ENCODE data around the gene C18orf63. TPM values are rescaled to one million over a fixed set of nuclear protein-coding genes. Genes with fewer than 3 reads are reported as not detected.

The C18orf63 gene
- total and polyA plus RNA-seq, 2 of the 4 experiments (the other 2 are of a cell fraction), result not detected

DNA sequence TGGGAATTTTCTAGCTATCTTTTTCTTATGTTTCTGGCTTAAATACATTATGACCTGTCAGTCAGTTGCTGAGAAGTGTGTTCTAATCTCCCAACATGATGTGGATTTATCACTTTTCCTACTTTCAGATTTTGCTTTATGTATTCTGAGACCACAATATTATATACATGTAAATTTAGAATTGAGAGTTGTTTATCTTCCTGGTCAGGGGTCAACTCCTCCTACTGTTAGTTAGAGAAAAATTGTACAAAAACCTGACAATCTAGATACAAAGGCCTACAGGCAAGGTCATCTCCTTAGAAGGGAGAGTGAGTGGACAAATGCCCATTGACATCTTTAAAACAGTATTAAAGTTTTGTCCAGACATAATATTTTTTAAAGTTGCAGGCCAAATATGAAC lies 30.6 kb downstream of the C18orf63 start:
- ATAC-seq (ENCODE audit: low read depth), result no peak

More for the DNA sequence above, 30.6 kb downstream of the C18orf63 start:
- no peak overlapping the region for H2BK120ac ChIP-seq (ENCODE audit: low read depth, low read length)
- H3K27me3 ChIP-seq (ENCODE audit: control insufficient read depth, insufficient read depth, low read length), result 0 out of 2 replicates have a peak, but pooled peaks cover 1% of the 10 kb centered on the region
- BruUV-seq (replicated peaks), result no TSS peak
- no peak overlapping the region for H4K5ac ChIP-seq (ENCODE audit: low read depth, low read length)
- ChIA-PET CTCF (no interaction called here), POLR2A (ENCODE audit: unreplicated experiment) (no interaction called here)
- no peak overlapping the region for H2BK20ac ChIP-seq (ENCODE audit: low read depth, low read length)
- no peak overlapping the region for H2BK15ac ChIP-seq (ENCODE audit: low read depth, low read length)
- dilution Hi-C loops (cut with HindIII; ENCODE audit: low sequenced_read_pairs, unreplicated experiment) (no loop called here), in situ Hi-C loops (cut with MboI; ENCODE audit: low sequenced_read_pairs) (loop anchor here (10.0 kb wide), 1 partner anchor 1571 kb away; no protein-coding TSS in a partner anchor), intact Hi-C loops (cut with micrococcal nuclease) (loop anchor here (10.0 kb wide), 2 partner anchors 301 to 661 kb away; no protein-coding TSS in a partner anchor)
- H3K4me1 ChIP-seq (ENCODE audit: control insufficient read depth, insufficient read depth, low read length), result peaks cover 1% of the 10 kb centered on the region
- H2AFZ ChIP-seq (replicated peaks; ENCODE audit: low read length, poor library complexity), result no peak overlapping the region
- H3K4me2 ChIP-seq (ENCODE audit: low read depth, low read length), result no peak overlapping the region
- no peak overlapping the region for H3K4me3 ChIP-seq (ENCODE audit: insufficient read depth, low read depth, low read length)
- H3K36me3 ChIP-seq (ENCODE audit: control insufficient read depth, insufficient read depth, low read length), result no peaks in the 10 kb centered on the region
- H3K14ac ChIP-seq (replicated peaks; ENCODE audit: low read depth, low read length), result no peak overlapping the region
- H2BK5ac ChIP-seq (ENCODE audit: low read depth, low read length, poor library complexity, severe bottlenecking), result no peak overlapping the region
- no peak overlapping the region for H2AK9ac ChIP-seq (replicated peaks; ENCODE audit: low read depth, low read length, poor library complexity)
- H3K4ac ChIP-seq (ENCODE audit: low read depth, low read length), result no peak overlapping the region
- no peak overlapping the region for H3K27ac ChIP-seq (ENCODE audit: insufficient read depth, low read length)
- H3K56ac ChIP-seq (ENCODE audit: extremely low read depth, insufficient read depth, low read length), result no peak overlapping the region
- H3K23ac ChIP-seq (ENCODE audit: low read depth, low read length), result no peak overlapping the region
- H4K8ac ChIP-seq (ENCODE audit: low read depth in 2 of 2, low read length in 2 of 2), result no peak overlapping the region
- H2AK5ac ChIP-seq (ENCODE audit: low read depth, low read length), result no peak overlapping the region
- H3K18ac ChIP-seq (ENCODE audit: low read depth, low read length), result no peak overlapping the region
- H4K91ac ChIP-seq (ENCODE audit: insufficient read depth, low read depth, low read length), result no peak overlapping the region
- H3K9ac ChIP-seq (ENCODE audit: low read depth, low read length), result no peak overlapping the region
- H3K9me3 ChIP-seq (ENCODE audit: control insufficient read depth, insufficient read depth, low read length), result no peaks in the 10 kb centered on the region
- H3K79me1 ChIP-seq (ENCODE audit: low read depth in 1 of 2, low read length in 2 of 2), result no peaks in the 10 kb centered on the region
- DNase-seq, result no peak
- TF ChIP-seq POLR2A (IDR thresholded peaks at IDR 0.05; ENCODE audit: low read depth, low read length), result no peak
- no peak for TF ChIP-seq CHD1 (IDR thresholded peaks at IDR 0.05; ENCODE audit: low read depth, low read length)
- TF ChIP-seq, protein P1, sequence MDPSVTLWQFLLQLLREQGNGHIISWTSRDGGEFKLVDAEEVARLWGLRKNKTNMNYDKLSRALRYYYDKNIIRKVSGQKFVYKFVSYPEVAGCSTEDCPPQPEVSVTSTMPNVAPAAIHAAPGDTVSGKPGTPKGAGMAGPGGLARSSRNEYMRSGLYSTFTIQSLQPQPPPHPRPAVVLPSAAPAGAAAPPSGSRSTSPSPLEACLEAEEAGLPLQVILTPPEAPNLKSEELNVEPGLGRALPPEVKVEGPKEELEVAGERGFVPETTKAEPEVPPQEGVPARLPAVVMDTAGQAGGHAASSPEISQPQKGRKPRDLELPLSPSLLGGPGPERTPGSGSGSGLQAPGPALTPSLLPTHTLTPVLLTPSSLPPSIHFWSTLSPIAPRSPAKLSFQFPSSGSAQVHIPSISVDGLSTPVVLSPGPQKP (IDR thresholded peaks at IDR 0.05; ENCODE audit: borderline replicate concordance, low read depth, low read length), result no peak
- TF ChIP-seq RAD21 (IDR thresholded peaks at IDR 0.05; ENCODE audit: low read length), result no peak
- no peak for TF ChIP-seq NFE2L2 (IDR thresholded peaks at IDR 0.05; ENCODE audit: low read depth, low read length)
- TF ChIP-seq, protein P2, sequence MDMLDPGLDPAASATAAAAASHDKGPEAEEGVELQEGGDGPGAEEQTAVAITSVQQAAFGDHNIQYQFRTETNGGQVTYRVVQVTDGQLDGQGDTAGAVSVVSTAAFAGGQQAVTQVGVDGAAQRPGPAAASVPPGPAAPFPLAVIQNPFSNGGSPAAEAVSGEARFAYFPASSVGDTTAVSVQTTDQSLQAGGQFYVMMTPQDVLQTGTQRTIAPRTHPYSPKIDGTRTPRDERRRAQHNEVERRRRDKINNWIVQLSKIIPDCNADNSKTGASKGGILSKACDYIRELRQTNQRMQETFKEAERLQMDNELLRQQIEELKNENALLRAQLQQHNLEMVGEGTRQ (IDR thresholded peaks at IDR 0.05; ENCODE audit: low read depth, low read length), result no peak
- no peak for TF ChIP-seq FOS (IDR thresholded peaks at IDR 0.05; ENCODE audit: low read depth, low read length)
- no peak for TF ChIP-seq RCOR1 (IDR thresholded peaks at IDR 0.05; ENCODE audit: insufficient replicate concordance, low read length)
- TF ChIP-seq MXI1 (IDR thresholded peaks at IDR 0.05; ENCODE audit: borderline replicate concordance, low read depth, low read length), result no peak
- no peak for TF ChIP-seq SMC3 (IDR thresholded peaks at IDR 0.05; ENCODE audit: low read depth, low read length)
- TF ChIP-seq CEBPB (IDR thresholded peaks at IDR 0.05; ENCODE audit: low read depth, low read length), result no peak
- TF ChIP-seq MAZ (IDR thresholded peaks at IDR 0.05; ENCODE audit: borderline replicate concordance, low read depth, low read length), result no peak
- TF ChIP-seq, protein P3, sequence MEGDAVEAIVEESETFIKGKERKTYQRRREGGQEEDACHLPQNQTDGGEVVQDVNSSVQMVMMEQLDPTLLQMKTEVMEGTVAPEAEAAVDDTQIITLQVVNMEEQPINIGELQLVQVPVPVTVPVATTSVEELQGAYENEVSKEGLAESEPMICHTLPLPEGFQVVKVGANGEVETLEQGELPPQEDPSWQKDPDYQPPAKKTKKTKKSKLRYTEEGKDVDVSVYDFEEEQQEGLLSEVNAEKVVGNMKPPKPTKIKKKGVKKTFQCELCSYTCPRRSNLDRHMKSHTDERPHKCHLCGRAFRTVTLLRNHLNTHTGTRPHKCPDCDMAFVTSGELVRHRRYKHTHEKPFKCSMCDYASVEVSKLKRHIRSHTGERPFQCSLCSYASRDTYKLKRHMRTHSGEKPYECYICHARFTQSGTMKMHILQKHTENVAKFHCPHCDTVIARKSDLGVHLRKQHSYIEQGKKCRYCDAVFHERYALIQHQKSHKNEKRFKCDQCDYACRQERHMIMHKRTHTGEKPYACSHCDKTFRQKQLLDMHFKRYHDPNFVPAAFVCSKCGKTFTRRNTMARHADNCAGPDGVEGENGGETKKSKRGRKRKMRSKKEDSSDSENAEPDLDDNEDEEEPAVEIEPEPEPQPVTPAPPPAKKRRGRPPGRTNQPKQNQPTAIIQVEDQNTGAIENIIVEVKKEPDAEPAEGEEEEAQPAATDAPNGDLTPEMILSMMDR (conservative IDR thresholded peaks at IDR 0.05; ENCODE audit: low read depth, low read length), result no peak
- no peak for TF ChIP-seq BHLHE40 (IDR thresholded peaks at IDR 0.05; ENCODE audit: low read depth, low read length)
- no peak for TF ChIP-seq MAFK (IDR thresholded peaks at IDR 0.05; ENCODE audit: low read depth, low read length)
- no peak for TF ChIP-seq RFX5 (IDR thresholded peaks at IDR 0.05; ENCODE audit: low read depth, low read length)
- H3K9me1 ChIP-seq (ENCODE audit: insufficient read depth, low read length), result peaks cover 1% of the 10 kb centered on the region
- H4K20me1 ChIP-seq (ENCODE audit: insufficient read depth, low read length), result no peaks in the 10 kb centered on the region

Data from IMR-90 (cell line).